Measurements from ENCODE around the gene RAB37.

RAB37 gene

GRCh38 chr17:74697515-74697914 lies 39.5 kb upstream of the RAB37 start:
- no peaks in the 10 kb centered on the region for H3K4me1 ChIP-seq (ENCODE audit: insufficient read depth, low read length, severe bottlenecking)
- H3K9me2 ChIP-seq (ENCODE audit: low read depth, low read length) = no peaks in the 10 kb centered on the region
- H4K20me1 ChIP-seq (ENCODE audit: insufficient read depth, low read length) = no peaks in the 10 kb centered on the region
- H3K9me3 ChIP-seq (ENCODE audit: low read length) = no peaks in the 10 kb centered on the region
- H3K9ac ChIP-seq (ENCODE audit: low read length) = no peak overlapping the region
- H3K27ac ChIP-seq (ENCODE audit: low read depth, low read length, poor library complexity, severe bottlenecking) = no peak overlapping the region
- 0 out of 2 replicates have a peak, but pooled peaks cover 6% of the 10 kb centered on the region for H3K27me3 ChIP-seq (ENCODE audit: insufficient read depth, low read length)
- no peaks in the 10 kb centered on the region for H3F3A ChIP-seq (ENCODE audit: insufficient read depth, low read length)
- no peak overlapping the region for H3K4me3 ChIP-seq (ENCODE audit: low read depth, low read length, poor library complexity, severe bottlenecking)
- no peak overlapping the region for H2AFZ ChIP-seq (ENCODE audit: low read length)
- no peaks in the 10 kb centered on the region for H3K79me2 ChIP-seq (ENCODE audit: insufficient read depth, low read length)
- TF ChIP-seq EZH2 (IDR thresholded peaks at IDR 0.05; ENCODE audit: borderline replicate concordance, low read length) = no peak
- TF ChIP-seq, protein P1, sequence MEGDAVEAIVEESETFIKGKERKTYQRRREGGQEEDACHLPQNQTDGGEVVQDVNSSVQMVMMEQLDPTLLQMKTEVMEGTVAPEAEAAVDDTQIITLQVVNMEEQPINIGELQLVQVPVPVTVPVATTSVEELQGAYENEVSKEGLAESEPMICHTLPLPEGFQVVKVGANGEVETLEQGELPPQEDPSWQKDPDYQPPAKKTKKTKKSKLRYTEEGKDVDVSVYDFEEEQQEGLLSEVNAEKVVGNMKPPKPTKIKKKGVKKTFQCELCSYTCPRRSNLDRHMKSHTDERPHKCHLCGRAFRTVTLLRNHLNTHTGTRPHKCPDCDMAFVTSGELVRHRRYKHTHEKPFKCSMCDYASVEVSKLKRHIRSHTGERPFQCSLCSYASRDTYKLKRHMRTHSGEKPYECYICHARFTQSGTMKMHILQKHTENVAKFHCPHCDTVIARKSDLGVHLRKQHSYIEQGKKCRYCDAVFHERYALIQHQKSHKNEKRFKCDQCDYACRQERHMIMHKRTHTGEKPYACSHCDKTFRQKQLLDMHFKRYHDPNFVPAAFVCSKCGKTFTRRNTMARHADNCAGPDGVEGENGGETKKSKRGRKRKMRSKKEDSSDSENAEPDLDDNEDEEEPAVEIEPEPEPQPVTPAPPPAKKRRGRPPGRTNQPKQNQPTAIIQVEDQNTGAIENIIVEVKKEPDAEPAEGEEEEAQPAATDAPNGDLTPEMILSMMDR (IDR thresholded peaks at IDR 0.05; ENCODE audit: low read length) = no peak
- H3K4me2 ChIP-seq (ENCODE audit: low read length) = no peak overlapping the region
- no peaks in the 10 kb centered on the region for H3K36me3 ChIP-seq (ENCODE audit: insufficient read depth, low read length)

DNA sequence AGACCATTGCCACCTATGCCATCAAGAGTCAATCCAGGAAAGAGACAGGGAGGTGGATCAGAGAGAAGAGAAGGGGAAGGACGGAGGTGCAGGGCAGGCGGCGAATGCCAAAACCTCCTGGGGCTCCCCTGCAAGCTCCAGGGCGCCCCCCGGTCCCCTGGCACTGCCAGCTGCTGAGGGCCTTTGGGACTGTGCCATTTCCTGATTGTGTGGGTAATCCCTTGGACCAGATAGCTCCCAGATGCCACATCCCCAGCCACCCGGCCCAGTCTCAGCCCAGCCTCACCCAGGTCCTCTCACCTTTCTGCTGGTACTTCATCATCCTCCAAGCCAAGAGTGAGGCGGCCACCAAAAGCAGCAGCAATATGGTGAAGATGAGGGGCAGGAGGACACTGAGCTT lies 39.0 kb upstream of the RAB37 start:
- Histone ChIP-seq H3K9me2 (ENCODE audit: low read depth, low read length) (no peaks in the 10 kb centered on the region), H4K20me1 (ENCODE audit: insufficient read depth, low read length) (no peaks in the 10 kb centered on the region), H3K27me3 (ENCODE audit: insufficient read depth, low read length) (0 out of 2 replicates have a peak, but pooled peaks cover 6% of the 10 kb centered on the region), H3K9me3 (ENCODE audit: low read length) (no peaks in the 10 kb centered on the region), H3K4me3 (ENCODE audit: low read depth, low read length, poor library complexity, severe bottlenecking) (no peak overlapping the region), H3K36me3 (ENCODE audit: insufficient read depth, low read length) (no peaks in the 10 kb centered on the region), H2AFZ (ENCODE audit: low read length) (no peak overlapping the region), H3K9ac (ENCODE audit: low read length) (no peak overlapping the region), H3F3A (ENCODE audit: insufficient read depth, low read length) (no peaks in the 10 kb centered on the region), H3K4me1 (ENCODE audit: insufficient read depth, low read length, severe bottlenecking) (no peaks in the 10 kb centered on the region), H3K4me2 (ENCODE audit: low read length) (no peak overlapping the region), H3K79me2 (ENCODE audit: insufficient read depth, low read length) (no peaks in the 10 kb centered on the region), H3K27ac (ENCODE audit: low read depth, low read length, poor library complexity, severe bottlenecking) (no peak overlapping the region)
- TF ChIP-seq EZH2 (IDR thresholded peaks at IDR 0.05; ENCODE audit: borderline replicate concordance, low read length) = no peak
- TF ChIP-seq, protein P1 (IDR thresholded peaks at IDR 0.05; ENCODE audit: low read length) = no peak

- Histone ChIP-seq H4K20me1 (ENCODE audit: insufficient read depth, low read length) (no peaks in the 10 kb centered on the region), H3K27me3 (ENCODE audit: insufficient read depth, low read length) (0 out of 2 replicates have a peak, but pooled peaks cover 6% of the 10 kb centered on the region), H3K79me2 (ENCODE audit: insufficient read depth, low read length) (no peaks in the 10 kb centered on the region), H3K9me2 (ENCODE audit: low read depth, low read length) (no peaks in the 10 kb centered on the region), H3K4me3 (ENCODE audit: low read depth, low read length, poor library complexity, severe bottlenecking) (no peak overlapping the region), H3F3A (ENCODE audit: insufficient read depth, low read length) (no peaks in the 10 kb centered on the region), H3K9ac (ENCODE audit: low read length) (no peak overlapping the region), H2AFZ (ENCODE audit: low read length) (no peak overlapping the region), H3K27ac (ENCODE audit: low read depth, low read length, poor library complexity, severe bottlenecking) (no peak overlapping the region), H3K36me3 (ENCODE audit: insufficient read depth, low read length) (no peaks in the 10 kb centered on the region), H3K4me1 (ENCODE audit: insufficient read depth, low read length, severe bottlenecking) (no peaks in the 10 kb centered on the region), H3K9me3 (ENCODE audit: low read length) (no peaks in the 10 kb centered on the region), H3K4me2 (ENCODE audit: low read length) (no peak overlapping the region)
- no peak for TF ChIP-seq EZH2 (IDR thresholded peaks at IDR 0.05; ENCODE audit: borderline replicate concordance, low read length)
- TF ChIP-seq, protein P1 (IDR thresholded peaks at IDR 0.05; ENCODE audit: low read length) = no peak
Observed at GRCh38 chr17:74699236-74699635, 37.8 kb upstream of the RAB37 start.
